GM06990 (cell line): ENCODE data around the gene ANKRD17.
A peak's percentile ranks its signal among the peaks of the same experiment; 100 is the strongest.

Experiments
- DNase-seq: peaks from one replicate; pipeline ENCODE4 v3.0.0-alpha.2; 2011; ENCODE audit not compliant: insufficient read length; ENCODE audit errors: extremely low read depth
- H3K27me3 ChIP-seq: replicated peaks from 2 replicates; pipeline ENCODE4 v1.6.0; 2011; ENCODE audit warnings: low read length; ENCODE audit not compliant: control insufficient read depth, insufficient read depth
- H3K36me3 ChIP-seq: 2 replicates; pipeline ENCODE4 v1.5.1; 2011; ENCODE audit warnings: low read length; ENCODE audit not compliant: control insufficient read depth, insufficient read depth
- H3K4me3 ChIP-seq: replicated peaks from 2 replicates; pipeline ENCODE4 v1.5.1; 2011; ENCODE audit warnings: low read depth, mild to moderate bottlenecking, control low read depth, low read length
- CTCF ChIP-seq: IDR thresholded peaks from 2 replicates; pipeline ENCODE4 v1.5.1; 2011; ENCODE audit warnings: low read length, control low read depth, mild to moderate bottlenecking, inconsistent platforms; ENCODE audit not compliant: insufficient read depth, poor library complexity, severe bottlenecking

The ANKRD17 gene

GRCh38 chr4:73131281-73131680 is 127.3 kb downstream of the ANKRD17 start:
- H3K27me3 ChIP-seq, result no peaks in the 10 kb centered on the region
- no peak overlapping the region for H3K4me3 ChIP-seq
- H3K36me3 ChIP-seq, result no peaks in the 10 kb centered on the region; the same call in none of the 2 replicates
- no peak for DNase-seq
- TF ChIP-seq CTCF, result no peak

DNA sequence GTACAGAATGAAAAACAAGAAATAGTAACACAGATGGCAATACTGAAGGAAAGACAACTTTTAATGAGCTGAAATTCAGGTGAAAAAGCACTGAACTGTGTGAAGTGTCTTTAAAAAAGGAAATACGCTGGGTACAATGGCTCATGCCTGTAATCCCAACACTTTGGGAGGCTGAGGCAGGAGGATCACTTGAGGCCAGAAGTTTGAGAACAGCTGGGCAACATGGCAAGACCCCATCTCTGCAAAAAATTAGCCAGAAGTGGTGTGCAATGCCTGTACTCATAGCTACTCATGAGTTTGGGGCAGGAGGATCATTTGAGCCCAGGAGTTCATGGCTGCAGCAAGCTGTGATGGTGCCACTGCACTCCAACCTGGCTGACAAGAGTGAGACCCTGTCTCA is 129.3 kb downstream of the ANKRD17 start:
- DNase-seq, result no peak
- Histone ChIP-seq H3K4me3 (no peak overlapping the region), H3K36me3 (peaks cover 4% of the 10 kb centered on the region), H3K27me3 (no peaks in the 10 kb centered on the region)
- TF ChIP-seq CTCF, result no peak

- Histone ChIP-seq H3K36me3 (peaks cover 4% of the 10 kb centered on the region), H3K27me3 (no peaks in the 10 kb centered on the region), H3K4me3 (no peak overlapping the region)
- TF ChIP-seq CTCF, result peak; percentile 24
- no peak for DNase-seq
Measured at GRCh38 chr4:73127839-73128453, 130.7 kb downstream of the ANKRD17 start.

GRCh38 chr4:73109493-73109892 is 149.1 kb downstream of the ANKRD17 start:
- Histone ChIP-seq H3K36me3 (peaks cover 3% of the 10 kb centered on the region; the same call in 1 of the 2 replicates), H3K27me3 (no peaks in the 10 kb centered on the region), H3K4me3 (no peak overlapping the region)
- no peak for TF ChIP-seq CTCF
- DNase-seq, result no peak

DNA sequence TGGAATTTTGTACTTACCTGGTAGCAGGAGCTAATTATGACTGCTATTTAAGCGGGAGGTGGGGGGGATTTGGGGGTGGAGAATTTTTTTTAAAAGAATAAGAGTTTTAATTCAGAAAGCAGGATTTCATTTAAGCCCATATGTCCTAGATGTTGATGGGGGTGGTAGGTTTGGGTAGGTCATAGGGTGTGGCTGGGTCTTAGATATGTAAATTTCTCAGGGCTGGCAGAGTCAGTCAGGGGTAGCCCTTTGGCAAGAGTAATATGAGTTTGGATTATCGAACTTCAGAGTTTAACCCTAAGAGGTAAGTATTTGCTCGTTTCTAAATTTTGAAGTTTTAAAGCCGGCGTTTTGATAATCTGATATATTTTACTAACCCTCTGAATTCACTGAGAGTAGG is 153.9 kb downstream of the ANKRD17 start:
- no peak for TF ChIP-seq CTCF
- Histone ChIP-seq H3K36me3 (peaks cover 5% of the 10 kb centered on the region), H3K4me3 (no peak overlapping the region), H3K27me3 (no peaks in the 10 kb centered on the region)
- no peak for DNase-seq
